IMR-90 (cell line): Measurements from ENCODE around the gene KDM2A. TPM values are rescaled to one million over a fixed set of nuclear protein-coding genes. Genes with fewer than 3 reads are reported as not detected.

Experiments used
- ATAC-seq: fragments of 200-7000 bp; cut with Tn5 transposase; 2 replicates; pipeline ENCODE4 v1.9.1; 2020; ENCODE audit warnings: low read depth, mild to moderate bottlenecking, moderate library complexity
- BruUV-seq: library from RNA; stranded (reverse); fragments of 400-500 nt; replicated peaks from 2 replicates; lab custom pipeline; 2021; lab: Mats Ljungman, UMichigan
- CTCF ChIA-PET: fragments of 300-600 bp; formaldehyde crosslinking; extraction: SDS; loops from one replicate; lab custom pipeline; 2021; ENCODE audit warnings: antibody characterized with exemption; lab: Yijun Ruan, JAX
- POLR2A ChIA-PET: fragments of 300-600 bp; sonication (Branson Sonifier 250); formaldehyde crosslinking; loops from one replicate; lab custom pipeline; 2022; ENCODE audit warnings: antibody characterized with exemption; ENCODE audit not compliant: unreplicated experiment; lab: Charles Lee
- DNase-seq: peaks from one replicate; pipeline ENCODE4 v3.0.0; 2013
- H2AFZ ChIP-seq: replicated peaks from 2 replicates; pipeline ENCODE3; 2013; ENCODE audit warnings: low read length, mild to moderate bottlenecking; ENCODE audit not compliant: poor library complexity
- H2AK5ac ChIP-seq: 2 replicates; pipeline ENCODE4 v1.6.1; 2013; ENCODE audit warnings: low read depth, low read length, inconsistent platforms
- H2AK9ac ChIP-seq: replicated peaks from 2 replicates; pipeline ENCODE3; 2013; ENCODE audit warnings: mild to moderate bottlenecking, low read depth, low read length, moderate library complexity; ENCODE audit not compliant: poor library complexity
- H2BK120ac ChIP-seq: 2 replicates; pipeline ENCODE4 v1.6.1; 2013; ENCODE audit warnings: low read depth, low read length, inconsistent platforms
- H2BK15ac ChIP-seq: 3 replicates; pipeline ENCODE4 v1.6.1; 2013; ENCODE audit warnings: low read depth, low read length, inconsistent platforms
- H2BK20ac ChIP-seq: 2 replicates; pipeline ENCODE4 v1.6.1; 2013; ENCODE audit warnings: low read depth, mild to moderate bottlenecking, inconsistent platforms, low read length, moderate library complexity
- H2BK5ac ChIP-seq: 2 replicates; pipeline ENCODE4 v1.6.1; 2013; ENCODE audit warnings: mild to moderate bottlenecking, low read depth, low read length, inconsistent platforms; ENCODE audit not compliant: poor library complexity, severe bottlenecking
- H3K14ac ChIP-seq: replicated peaks from 2 replicates; pipeline ENCODE4 v1.6.1; 2013; ENCODE audit warnings: low read depth, low read length, inconsistent platforms
- H3K18ac ChIP-seq: 2 replicates; pipeline ENCODE4 v1.6.1; 2013; ENCODE audit warnings: low read depth, low read length, control low read depth
- H3K23ac ChIP-seq: 2 replicates; pipeline ENCODE4 v1.6.1; 2013; ENCODE audit warnings: low read depth, low read length, inconsistent platforms
- H3K27ac ChIP-seq: 2 replicates; pipeline ENCODE4 v1.5.1; 2013; ENCODE audit warnings: mild to moderate bottlenecking, control low read depth, low read length; ENCODE audit not compliant: insufficient read depth
- H3K27me3 ChIP-seq: 2 replicates; pipeline ENCODE4 v1.6.1; 2013; ENCODE audit warnings: low read length; ENCODE audit not compliant: control insufficient read depth, insufficient read depth
- H3K36me3 ChIP-seq: 2 replicates; pipeline ENCODE4 v1.6.1; 2013; ENCODE audit warnings: low read length, mixed read lengths; ENCODE audit not compliant: control insufficient read depth, insufficient read depth
- H3K4ac ChIP-seq: 2 replicates; pipeline ENCODE4 v1.6.1; 2013; ENCODE audit warnings: low read depth, low read length, inconsistent platforms
- H3K4me1 ChIP-seq: 2 replicates; pipeline ENCODE4 v1.6.1; 2013; ENCODE audit warnings: low read length, mixed read lengths; ENCODE audit not compliant: control insufficient read depth, insufficient read depth
- H3K4me2 ChIP-seq: 2 replicates; pipeline ENCODE4 v1.6.1; 2013; ENCODE audit warnings: low read depth, mild to moderate bottlenecking, control low read depth, low read length, moderate library complexity
- H3K4me3 ChIP-seq: 2 replicates; pipeline ENCODE4 v1.5.1; 2013; ENCODE audit warnings: low read depth, mild to moderate bottlenecking, control low read depth, low read length, moderate library complexity; ENCODE audit not compliant: insufficient read depth
- H3K56ac ChIP-seq: 2 replicates; pipeline ENCODE4 v1.6.1; 2013; ENCODE audit warnings: low read length, inconsistent platforms; ENCODE audit not compliant: insufficient read depth; ENCODE audit errors: extremely low read depth
- H3K79me1 ChIP-seq, 2 experiments: 2 replicates each; pipeline ENCODE4 v1.6.1; 2013; ENCODE audit warnings: low read length in 2 of 2, inconsistent platforms in 1 of 2, low read depth in 1 of 2
- H3K9ac ChIP-seq: 2 replicates; pipeline ENCODE4 v1.6.1; 2013; ENCODE audit warnings: low read depth, low read length, control low read depth
- H3K9me1 ChIP-seq: 2 replicates; pipeline ENCODE4 v1.6.1; 2013; ENCODE audit warnings: low read length, inconsistent platforms; ENCODE audit not compliant: insufficient read depth
- H3K9me3 ChIP-seq: 2 replicates; pipeline ENCODE4 v1.6.1; 2013; ENCODE audit warnings: low read length; ENCODE audit not compliant: control insufficient read depth, insufficient read depth
- H4K20me1 ChIP-seq: 2 replicates; pipeline ENCODE4 v1.6.1; 2013; ENCODE audit warnings: low read length, inconsistent platforms; ENCODE audit not compliant: insufficient read depth
- H4K5ac ChIP-seq: 2 replicates; pipeline ENCODE4 v1.6.1; 2013; ENCODE audit warnings: mild to moderate bottlenecking, low read depth, low read length, control low read depth
- H4K8ac ChIP-seq, 2 experiments: 2 replicates each; pipeline ENCODE4 v1.6.1; 2013; ENCODE audit warnings: low read depth in 2 of 2, low read length in 2 of 2, control low read depth in 1 of 2, inconsistent platforms in 1 of 2
- H4K91ac ChIP-seq: 2 replicates; pipeline ENCODE4 v1.6.1; 2013; ENCODE audit warnings: low read depth, low read length, inconsistent platforms; ENCODE audit not compliant: insufficient read depth
- CEBPB ChIP-seq: IDR thresholded peaks from 2 replicates; pipeline ENCODE4 v1.6.1; 2012; ENCODE audit warnings: low read depth, low read length, improper control_type of control experiment
- RAD21 ChIP-seq: IDR thresholded peaks from 2 replicates; pipeline ENCODE4 v1.6.1; 2012; ENCODE audit warnings: low read length, improper control_type of control experiment
- WGBS, 2 experiments: methylation state at CpG; one replicate each; pipeline versions ENCODE4 v1.1.5 to v1.1.7; 2013; ENCODE audit warnings: missing lambda C conversion rate in 2 of 2; ENCODE audit not compliant: insufficient read length in 1 of 2; ENCODE audit errors: extremely low coverage in 2 of 2; 5-methylcytosine and 5-hydroxymethylcytosine counted together
- dilution Hi-C: fragments of 300-500 bp; cut with HindIII; formaldehyde crosslinking; loops from one replicate; pipeline ENCODE4 v1.14.3; 2018; ENCODE audit warnings: low sequenced_read_pairs; ENCODE audit not compliant: unreplicated experiment
- in situ Hi-C: fragments of 300-500 bp; cut with MboI; formaldehyde crosslinking; loops from 3 replicates; pipeline ENCODE4 v1.14.3; 2019; ENCODE audit warnings: low sequenced_read_pairs, inconsistent platforms, mixed read lengths
- intact Hi-C: fragments of 100-400 bp; cut with micrococcal nuclease; formaldehyde crosslinking; loops from 2 replicates; pipeline ENCODE4 v1.10.0; 2022
- polyA plus RNA-seq, 3 experiments: library from polyadenylated mRNA; depleted of rRNA; stranded (reverse); fragments of >200 nt; gene quantifications; 2 replicates each; pipeline ENCODE4 v1.2.3, GENCODE V29; 2012; ENCODE audit warnings: low replicate concordance in 1 of 3
- total RNA-seq: library from RNA; depleted of rRNA; stranded (reverse); fragments of >200 nt; gene quantifications from 2 replicates; pipeline ENCODE4 v1.2.3, GENCODE V29; 2012

KDM2A gene
- total and polyA plus RNA-seq, 2 of the 4 experiments (the other 2 are of a cell fraction): 26.7 to 42.6 TPM

DNA sequence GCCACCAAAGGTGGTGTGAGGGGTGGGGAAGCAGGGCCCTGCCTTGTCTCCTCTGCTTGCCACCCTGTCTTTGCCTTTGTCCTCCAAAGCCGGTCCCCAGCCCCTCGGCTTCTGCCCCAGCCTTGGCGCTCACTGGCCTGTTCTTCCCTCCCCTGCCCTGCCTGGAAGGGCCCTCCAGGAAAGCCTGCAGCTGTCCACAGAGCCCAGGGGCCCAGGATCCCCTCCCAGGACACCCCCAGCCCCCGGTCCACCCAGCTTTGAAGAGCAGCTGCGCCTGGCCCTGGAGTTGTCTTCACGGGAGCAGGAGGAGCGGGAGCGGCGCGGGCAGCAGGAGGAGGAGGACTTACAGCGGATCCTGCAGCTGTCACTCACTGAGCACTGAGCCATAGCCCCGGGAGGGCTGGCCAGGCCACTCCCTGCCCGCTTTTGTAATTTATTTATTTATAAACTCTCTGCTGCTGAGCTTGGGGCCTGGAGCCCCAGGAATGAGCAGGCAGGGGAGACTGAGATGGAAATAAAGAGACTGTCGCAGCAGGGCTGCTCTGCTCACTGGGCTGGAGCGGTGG lies 183.0 kb downstream of the KDM2A start (continued):
- TF ChIP-seq CEBPB: no peak

DNA sequence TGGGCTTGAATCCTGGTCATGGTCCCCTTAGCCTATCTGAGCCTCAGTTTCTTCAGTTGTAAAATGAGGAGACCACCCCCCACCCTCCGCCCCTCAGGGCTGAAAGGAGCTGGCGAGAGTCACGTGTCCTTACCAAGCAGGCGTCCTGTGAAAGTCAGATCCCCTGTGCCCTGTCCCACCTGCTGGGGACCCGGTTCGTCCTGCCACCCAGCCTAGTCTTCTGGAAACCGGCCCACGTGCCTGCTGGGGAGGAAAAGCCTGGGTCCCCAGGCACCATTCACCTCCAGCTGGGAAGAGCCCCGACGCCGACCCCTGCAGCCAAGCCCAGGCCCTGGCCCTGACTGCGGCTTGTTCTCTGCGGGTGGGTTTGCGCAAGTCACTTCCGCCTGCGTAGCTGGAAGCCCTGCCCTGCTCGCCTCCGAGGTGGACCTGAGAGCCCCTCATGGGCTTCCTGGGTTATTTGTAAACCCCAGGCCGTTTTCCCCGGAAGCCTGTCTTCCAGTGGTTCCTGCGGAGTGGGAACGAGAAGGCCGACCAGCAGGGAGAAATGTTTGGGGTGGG lies 183.6 kb downstream of the KDM2A start:
- Histone ChIP-seq H3K79me1 (peaks cover 2 to 41% of the 10 kb centered on the region in 2 experiments; a peak in 3 of 4 replicates), H2BK20ac (no peak overlapping the region), H4K8ac (peak overlapping the region in 1 of 2 experiments; percentile 62; a peak in 1 of 4 replicates), H4K20me1 (peaks cover 4% of the 10 kb centered on the region), H2BK15ac (no peak overlapping the region), H3K9me1 (peaks cover 3% of the 10 kb centered on the region), H2BK120ac (no peak overlapping the region), H3K4ac (peak overlapping the region; percentile 47), H2AK5ac (peak overlapping the region; percentile 43), H4K91ac (peak overlapping the region; percentile 6; the same call in 1 of the 2 replicates), H2AFZ (peak overlapping the region; percentile 99), H3K9ac (peak overlapping the region; percentile 39; the same call in 1 of the 2 replicates), H3K4me2 (peak overlapping the region; percentile 69), H3K27me3 (no peaks in the 10 kb centered on the region), H2AK9ac (peak overlapping the region; percentile 94), H3K18ac (no peak overlapping the region), H3K4me3 (peak overlapping the region; percentile 100), H3K56ac (no peak overlapping the region), H4K5ac (0 out of 2 replicates have a peak overlapping the region, but pooled peaks have one; percentile 19), H3K14ac (0 out of 2 replicates have a peak overlapping the region, but pooled peaks have one; percentile 35), H2BK5ac (no peak overlapping the region), H3K23ac (no peak overlapping the region), H3K27ac (no peak overlapping the region), H3K36me3 (peaks cover 38% of the 10 kb centered on the region), H3K4me1 (peaks cover 18% of the 10 kb centered on the region), H3K9me3 (no peaks in the 10 kb centered on the region)
- BruUV-seq: no TSS peak
- dilution Hi-C loops (no loop called here), in situ Hi-C loops (no loop called here), intact Hi-C loops (loop anchor here (1.0 to 2.0 kb wide), 2 partner anchors 14 to 36 kb away; partner anchors contain the start of genes ANKRD13D and GRK2)
- WGBS, 2 experiments: 43% methylated on average over 7 of the region's 23 CpGs; no CpG with 5 or more reads in 1 of the 2 experiments
- DNase-seq: peak; percentile 10
- peak; percentile 3; the same call in 1 of the 2 replicates for ATAC-seq
- ChIA-PET POLR2A (interaction anchor here (0.6 kb wide), 1 partner anchor 15 kb away, joined by 3 read pairs; no protein-coding TSS in a partner anchor), CTCF (interaction anchor here (1.0 to 1.1 kb wide), 3 partner anchors 14 to 80 kb away, joined by 3 to 5 read pairs (median 3); no protein-coding TSS in a partner anchor)
- no peak for TF ChIP-seq RAD21
- peak; percentile 53; the same call in 1 of the 2 replicates for TF ChIP-seq CEBPB
